HG03025 (cell line): ENCODE results near the gene CSRNP3.
"Not testable (repeated sequence)": the region's sequence is repeated elsewhere in the genome, so short reads cannot be mapped to it uniquely, and the experiment has no call there.

Source experiments
- ATAC-seq: cut with Tn5 transposase; IDR thresholded peaks from one replicate; pipeline ENCODE4 v1.9.1; 2021; ENCODE audit warnings: mild to moderate bottlenecking, moderate library complexity; ENCODE audit not compliant: unreplicated experiment, low FRiP score

Gene CSRNP3

DNA sequence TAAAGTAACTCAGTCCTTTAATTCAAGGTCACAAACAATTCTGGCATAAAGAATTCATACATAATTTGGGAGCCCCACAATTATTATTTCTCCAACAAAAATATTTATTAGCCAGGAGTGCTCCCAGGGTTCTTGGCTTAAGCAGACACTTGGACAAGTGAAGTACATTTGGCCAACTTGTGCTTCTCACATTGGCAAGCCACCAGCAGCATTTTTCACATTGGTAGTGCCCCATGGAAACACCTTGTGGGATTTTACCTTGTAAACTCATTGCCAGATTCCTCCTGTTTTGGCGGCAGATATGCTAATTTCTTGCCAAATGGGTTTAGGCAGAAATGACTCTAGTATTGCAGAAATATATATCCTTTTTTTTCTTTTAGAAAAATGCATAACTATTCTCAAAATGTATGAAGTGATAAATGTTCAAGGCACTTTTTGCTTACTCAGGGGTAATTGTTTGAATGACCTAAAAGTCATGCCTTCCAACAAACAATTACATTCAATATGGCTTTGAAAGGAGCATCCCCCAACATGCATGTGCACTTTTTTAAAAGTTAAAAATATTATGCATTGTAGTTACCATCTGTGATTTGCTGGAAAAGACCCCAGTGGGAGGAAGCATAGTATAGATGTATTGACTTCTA is 113.5 kb downstream of the CSRNP3 start:
- ATAC-seq = no peak

DNA sequence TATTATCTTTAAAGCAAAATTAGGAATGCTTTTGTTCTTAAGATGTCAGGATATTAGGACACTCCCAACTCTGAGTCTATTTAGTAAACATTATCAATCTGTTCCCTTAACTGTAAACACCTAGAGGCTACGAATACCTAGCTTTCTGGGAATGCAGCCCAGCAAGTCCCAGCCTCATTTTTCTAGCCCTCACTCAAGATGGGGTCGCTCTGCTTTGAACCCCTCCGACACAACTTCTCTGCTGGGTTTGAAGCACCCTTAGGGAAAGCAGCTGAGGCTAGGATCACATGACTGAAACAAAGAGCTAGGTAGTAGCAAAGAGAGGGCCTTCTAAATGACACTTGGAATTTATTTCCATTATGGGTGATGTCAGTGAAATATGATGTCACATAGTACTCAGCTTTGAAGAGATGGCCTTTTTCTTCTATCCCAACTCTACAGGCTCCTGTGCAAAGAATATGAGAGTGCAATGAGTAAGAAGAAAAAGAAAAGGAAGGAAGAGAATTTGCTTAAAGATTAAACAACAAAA is 114.7 kb downstream of the CSRNP3 start:
- no peak for ATAC-seq

GRCh38 chr2:165586019-165586418 is 116.5 kb downstream of the CSRNP3 start:
- no peak for ATAC-seq

GRCh38 chr2:165587335-165587938 is 117.9 kb downstream of the CSRNP3 start:
- peak; percentile 90 for ATAC-seq

DNA sequence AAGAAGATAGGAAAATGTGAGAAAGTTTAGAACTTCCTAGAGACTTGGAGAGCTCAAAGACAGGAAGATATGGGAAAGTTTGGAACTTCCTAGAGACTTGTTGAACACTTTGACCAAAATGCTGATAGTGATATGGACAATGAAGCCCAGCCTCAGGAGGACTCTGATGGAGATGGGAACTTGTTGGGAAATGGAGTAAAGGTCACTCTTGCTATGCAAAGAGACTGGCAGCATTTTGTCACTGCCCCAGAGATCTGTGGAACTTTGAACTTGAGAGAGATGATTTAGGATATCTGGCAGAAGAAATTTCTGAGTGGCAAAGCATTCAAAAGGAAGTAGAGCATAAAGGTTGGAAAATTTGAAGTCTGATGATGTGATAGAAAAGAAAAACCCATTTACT is 121.5 kb downstream of the CSRNP3 start:
- ATAC-seq = not testable (repeated sequence)

GRCh38 chr2:165593081-165593480 is 123.6 kb downstream of the CSRNP3 start:
- ATAC-seq = no peak

DNA sequence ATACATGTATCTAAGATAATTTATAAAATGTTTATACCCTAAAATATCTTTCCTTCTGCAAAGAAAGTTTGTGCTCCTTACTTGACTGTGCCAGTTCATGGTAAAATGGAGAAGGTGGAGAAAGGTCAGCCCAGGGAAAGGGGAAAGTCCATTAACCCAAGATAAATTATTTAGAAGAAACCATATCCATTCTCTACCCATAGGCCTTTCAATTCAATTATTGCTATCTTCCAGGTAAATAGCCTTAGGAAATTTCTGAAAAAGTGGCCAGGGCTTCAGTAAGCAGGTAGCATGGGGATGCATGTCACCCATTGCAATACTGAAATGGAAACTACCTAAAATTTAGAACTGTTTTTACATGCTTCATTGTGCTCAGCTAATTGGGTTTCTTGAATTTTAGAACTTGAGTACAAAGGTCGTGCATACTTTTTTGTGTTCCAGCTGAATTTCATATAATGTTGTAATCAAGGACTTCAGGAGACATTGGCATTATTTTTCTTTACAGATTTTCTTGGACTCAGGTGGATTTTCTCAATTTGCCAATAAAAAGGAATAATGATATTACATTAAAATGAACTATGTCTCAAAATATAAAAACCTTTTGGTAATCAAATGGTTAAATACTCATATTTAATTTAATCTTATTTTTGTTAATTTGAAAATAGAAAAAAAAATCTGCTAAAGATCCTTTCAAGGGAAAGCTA is 124.9 kb downstream of the CSRNP3 start:
- ATAC-seq = no peak

- peak; percentile 86 for ATAC-seq
These were observed 125.4 kb downstream of the CSRNP3 start for GRCh38 chr2:165594935-165595255.

- no peak for ATAC-seq
These were observed 127.3 kb downstream of the CSRNP3 start for GRCh38 chr2:165596788-165597187.

- no peak for ATAC-seq
These were observed 131.8 kb downstream of the CSRNP3 start for GRCh38 chr2:165601065-165601830.

- no peak for ATAC-seq
These were observed 132.5 kb downstream of the CSRNP3 start for GRCh38 chr2:165601928-165602521.

DNA sequence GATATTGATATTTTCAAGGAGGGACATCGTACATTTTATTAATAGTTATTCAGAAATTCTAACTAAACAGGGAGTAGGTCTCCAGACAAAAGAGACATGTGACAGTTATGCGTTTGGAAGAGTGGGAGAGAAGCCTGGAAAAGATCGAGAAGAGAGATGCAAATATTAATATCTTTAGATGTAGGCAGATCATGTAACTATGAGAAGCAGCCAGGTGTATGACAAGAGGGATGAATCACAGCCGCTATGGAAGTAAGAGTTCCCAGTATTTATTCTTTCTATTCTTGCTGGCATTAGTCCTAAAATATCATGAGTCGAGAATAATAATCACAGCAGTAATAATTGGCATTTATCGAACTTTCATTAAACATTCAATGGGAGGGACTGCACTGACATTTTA is 140.2 kb downstream of the CSRNP3 start:
- no peak for ATAC-seq

DNA sequence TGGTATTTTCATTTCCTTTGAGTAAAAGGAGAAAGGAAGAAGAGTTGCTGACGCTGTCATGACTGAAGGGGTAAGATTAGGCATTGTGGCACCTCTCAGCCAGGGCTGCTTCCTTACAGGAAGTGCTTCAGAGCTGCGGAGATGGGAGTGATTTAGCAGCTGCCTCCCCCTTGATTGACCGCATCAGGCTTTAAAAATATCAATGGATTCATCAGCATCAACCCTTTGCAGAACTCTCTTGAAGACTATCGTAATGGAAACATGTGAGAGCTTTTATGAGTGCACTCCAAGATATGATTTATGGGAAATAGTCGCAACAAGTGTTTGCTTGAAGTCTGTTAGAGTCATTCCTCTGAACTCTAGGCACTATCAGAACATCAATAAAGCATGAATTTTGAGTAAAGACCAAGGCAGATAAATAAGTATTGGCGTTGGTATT is 141.1 kb downstream of the CSRNP3 start:
- ATAC-seq = no peak

- ATAC-seq = no peak
These were observed 148.4 kb downstream of the CSRNP3 start for GRCh38 chr2:165617741-165618481.

DNA sequence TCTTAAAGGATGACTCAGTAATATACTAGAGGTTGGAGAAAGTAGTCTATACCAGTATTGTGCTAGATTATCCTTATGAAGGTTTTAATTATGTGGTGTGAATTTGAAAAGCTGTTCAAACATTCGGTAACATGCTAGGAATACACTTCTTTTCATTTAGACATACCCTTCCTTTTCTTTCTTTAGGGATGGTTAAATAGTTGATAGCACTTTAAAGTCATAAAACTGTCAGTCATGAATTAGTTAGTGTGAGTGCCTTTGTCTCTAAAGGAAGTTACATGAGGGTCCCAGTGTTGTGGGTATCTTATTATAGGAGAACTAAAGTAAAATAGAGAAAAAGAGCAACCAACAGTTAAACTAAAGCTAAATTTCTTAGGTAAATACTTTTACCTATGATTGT is 149.3 kb downstream of the CSRNP3 start:
- ATAC-seq = no peak

GRCh38 chr2:165621086-165621560 is 151.6 kb downstream of the CSRNP3 start:
- no peak for ATAC-seq

DNA sequence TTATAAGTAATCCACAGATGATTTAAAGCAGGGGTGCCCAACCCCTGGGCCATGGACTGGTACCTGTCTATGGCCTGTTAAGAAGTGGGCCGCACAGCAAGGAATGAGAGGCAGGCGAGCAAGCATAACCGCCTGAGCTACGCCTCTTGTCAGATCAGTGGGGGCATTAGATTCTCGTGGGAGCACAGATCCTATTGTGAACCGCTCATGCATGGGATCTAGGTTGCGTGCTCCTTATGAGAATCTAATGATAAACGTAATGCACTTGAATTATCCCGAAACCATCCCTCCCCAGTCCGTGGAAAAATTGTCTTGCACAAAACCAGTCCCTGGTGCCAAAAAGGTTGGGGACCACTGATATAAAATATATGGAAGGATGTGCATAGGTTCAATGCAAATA is 153.7 kb downstream of the CSRNP3 start:
- no peak for ATAC-seq

DNA sequence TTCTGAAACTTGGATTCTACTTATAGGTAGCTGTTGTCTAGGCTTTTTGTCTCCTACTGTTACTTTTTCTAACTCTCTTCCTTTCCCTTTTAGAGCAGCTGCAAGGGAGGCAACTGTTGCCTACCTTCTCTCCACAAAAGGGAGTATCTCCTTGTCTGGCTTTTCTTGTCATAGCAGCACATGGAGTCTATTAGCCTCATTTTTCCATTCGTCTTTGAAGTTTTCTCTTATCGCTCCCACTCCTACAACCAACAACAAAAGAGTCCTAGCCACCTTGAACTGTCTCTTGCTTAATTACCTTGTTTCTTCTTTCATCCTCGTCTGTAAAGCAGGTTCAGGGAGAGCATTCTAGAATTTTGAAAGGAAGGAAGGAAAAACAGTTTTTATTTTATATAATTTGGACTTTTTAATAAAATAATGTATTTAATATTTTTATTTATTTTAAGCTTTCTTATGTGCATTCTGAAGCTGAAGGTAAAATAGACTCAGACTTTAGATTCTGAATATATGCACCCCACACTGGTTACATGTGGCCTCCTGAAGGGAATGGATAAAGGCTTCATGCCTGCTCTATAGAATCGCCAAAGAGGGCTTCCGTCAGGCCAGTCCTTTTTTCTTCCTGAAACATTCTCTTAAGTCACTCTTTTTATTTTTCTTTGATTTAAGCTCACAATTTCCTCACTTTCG is 154.4 kb downstream of the CSRNP3 start:
- no peak for ATAC-seq

DNA sequence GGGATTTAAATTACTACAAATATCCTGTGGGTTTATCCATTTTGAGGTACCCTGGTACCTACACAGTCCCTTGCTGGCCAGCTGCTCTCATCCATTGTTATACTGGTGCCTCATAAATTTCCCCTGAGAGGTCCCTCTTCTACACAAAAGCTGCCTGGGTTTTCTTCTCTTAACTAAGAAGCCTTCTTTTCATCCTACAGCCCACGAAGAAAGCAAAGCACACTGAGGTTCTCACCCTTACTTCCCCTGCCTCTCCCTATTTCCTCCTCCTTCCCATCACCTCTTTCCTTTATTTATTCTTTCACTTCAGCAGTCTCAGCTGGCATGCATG is 154.9 kb downstream of the CSRNP3 start:
- no peak for ATAC-seq
